Measurements from ENCODE around the gene LRRC47. TPM values are rescaled to one million over a fixed set of nuclear protein-coding genes. Genes with fewer than 3 reads are reported as not detected.

LRRC47 gene
- total and polyA plus RNA-seq, 12 donors = 16.9 to 58.3 (median 44.7) TPM

DNA sequence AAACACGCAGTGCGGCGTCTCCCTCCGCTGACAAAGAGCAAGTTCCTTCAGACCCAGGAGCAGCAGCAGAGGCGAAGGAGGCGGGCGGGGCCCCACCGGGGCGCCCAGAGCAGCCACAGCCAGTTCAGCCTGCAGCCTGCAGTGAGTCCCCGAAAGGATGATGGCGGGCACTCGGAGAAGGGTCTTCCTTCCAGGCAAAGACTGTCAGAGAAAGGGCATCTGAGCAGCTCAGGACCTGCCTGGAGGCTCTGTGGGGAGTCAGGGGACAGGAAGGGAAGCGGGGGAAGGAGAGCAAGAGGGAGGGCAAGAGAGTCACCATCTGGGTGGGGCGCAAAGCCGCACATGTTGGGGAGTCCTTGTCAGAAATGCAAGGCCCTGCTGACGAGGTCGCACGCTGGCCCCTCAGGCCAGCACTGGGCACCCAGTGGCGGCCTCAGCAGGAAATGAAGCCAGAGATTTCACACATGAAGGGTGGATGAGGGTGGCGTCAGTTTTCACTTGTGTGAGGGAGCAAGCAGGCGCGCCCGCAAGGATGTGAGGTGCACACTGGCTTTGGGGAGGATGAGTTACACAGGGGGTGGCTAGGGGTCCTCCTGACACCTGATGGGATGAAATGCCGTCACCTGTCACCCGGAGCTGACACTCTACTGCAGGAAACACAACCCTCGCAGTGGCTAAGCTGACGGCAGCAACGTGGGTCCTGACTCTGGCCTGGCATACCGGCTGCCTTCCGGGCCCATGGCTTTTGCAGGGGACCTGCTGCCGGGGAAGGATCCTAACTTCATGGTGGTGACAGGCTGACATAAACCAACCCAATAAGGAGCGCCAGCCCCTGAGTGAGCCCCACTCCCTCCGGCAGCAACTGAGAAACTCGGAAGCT lies 6.6 kb downstream of the LRRC47 start:
- H3K4me1 ChIP-seq (replicated peaks in 1 of 2) = peaks cover 23 to 26% of the 10 kb centered on the region in 2 donors
- no peak overlapping the region for H3K27ac ChIP-seq
- WGBS, 4 donors = 87 to 91% (median 90%) methylated on average over 20 to 34 of the region's 34 CpGs
- intact Hi-C loops (cut with DNase I) = loop anchor here in 1 of 2 donors (10.0 kb wide), 1 partner anchor 45 kb away; no protein-coding TSS in a partner anchor
- peaks cover 0 to 25% of the 10 kb centered on the region in 2 donors for H3K36me3 ChIP-seq (replicated peaks in 1 of 2)
- no peaks in the 10 kb centered on the region for H3K9me3 ChIP-seq (replicated peaks in 1 of 3)
- no peaks in the 10 kb centered on the region for H3K27me3 ChIP-seq
- no peak for TF ChIP-seq POLR2A (IDR thresholded peaks at IDR 0.05)
- TF ChIP-seq, protein P1, sequence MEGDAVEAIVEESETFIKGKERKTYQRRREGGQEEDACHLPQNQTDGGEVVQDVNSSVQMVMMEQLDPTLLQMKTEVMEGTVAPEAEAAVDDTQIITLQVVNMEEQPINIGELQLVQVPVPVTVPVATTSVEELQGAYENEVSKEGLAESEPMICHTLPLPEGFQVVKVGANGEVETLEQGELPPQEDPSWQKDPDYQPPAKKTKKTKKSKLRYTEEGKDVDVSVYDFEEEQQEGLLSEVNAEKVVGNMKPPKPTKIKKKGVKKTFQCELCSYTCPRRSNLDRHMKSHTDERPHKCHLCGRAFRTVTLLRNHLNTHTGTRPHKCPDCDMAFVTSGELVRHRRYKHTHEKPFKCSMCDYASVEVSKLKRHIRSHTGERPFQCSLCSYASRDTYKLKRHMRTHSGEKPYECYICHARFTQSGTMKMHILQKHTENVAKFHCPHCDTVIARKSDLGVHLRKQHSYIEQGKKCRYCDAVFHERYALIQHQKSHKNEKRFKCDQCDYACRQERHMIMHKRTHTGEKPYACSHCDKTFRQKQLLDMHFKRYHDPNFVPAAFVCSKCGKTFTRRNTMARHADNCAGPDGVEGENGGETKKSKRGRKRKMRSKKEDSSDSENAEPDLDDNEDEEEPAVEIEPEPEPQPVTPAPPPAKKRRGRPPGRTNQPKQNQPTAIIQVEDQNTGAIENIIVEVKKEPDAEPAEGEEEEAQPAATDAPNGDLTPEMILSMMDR (IDR thresholded peaks at IDR 0.05) = no peak
- no peak overlapping the region for H3K4me3 ChIP-seq
- DNase-seq = no peak

DNA sequence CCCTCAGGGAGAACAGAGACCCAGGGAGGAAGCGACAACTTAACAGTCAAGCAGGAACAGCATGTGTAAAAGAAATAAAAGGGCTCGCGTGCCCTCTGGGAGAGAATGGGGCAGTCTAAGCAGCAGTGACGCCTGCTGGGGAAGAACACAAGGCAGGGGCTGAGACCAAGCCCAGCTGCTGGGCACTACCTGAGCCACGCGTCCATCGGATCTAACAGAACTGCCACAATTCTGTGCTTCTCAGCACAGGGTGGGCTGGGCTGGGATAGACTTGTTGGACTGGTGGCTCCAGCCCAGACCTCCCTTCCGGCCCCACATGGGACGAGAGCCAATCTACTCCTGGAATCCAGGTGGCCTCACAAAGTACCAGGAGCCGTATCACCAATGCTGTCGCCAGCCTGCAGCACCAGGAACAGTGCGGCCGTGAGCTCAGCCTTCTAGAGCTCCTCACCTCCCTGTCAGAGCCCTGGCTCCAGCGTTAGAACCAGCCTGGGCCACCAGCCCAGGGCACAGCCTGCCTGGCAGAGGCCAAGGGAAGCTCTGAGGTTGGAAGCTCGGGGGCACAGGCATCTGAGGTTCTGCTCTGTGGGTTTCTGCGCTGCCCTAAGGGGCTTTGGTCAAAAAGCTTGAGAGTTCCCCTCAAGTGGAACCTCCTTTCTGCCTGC lies 7.4 kb downstream of the LRRC47 start:
- peaks cover 0 to 32% of the 10 kb centered on the region in 2 donors for H3K36me3 ChIP-seq (replicated peaks in 1 of 2)
- no peak for TF ChIP-seq POLR2A (IDR thresholded peaks at IDR 0.05)
- TF ChIP-seq, protein P1 (IDR thresholded peaks at IDR 0.05) = no peak

DNA sequence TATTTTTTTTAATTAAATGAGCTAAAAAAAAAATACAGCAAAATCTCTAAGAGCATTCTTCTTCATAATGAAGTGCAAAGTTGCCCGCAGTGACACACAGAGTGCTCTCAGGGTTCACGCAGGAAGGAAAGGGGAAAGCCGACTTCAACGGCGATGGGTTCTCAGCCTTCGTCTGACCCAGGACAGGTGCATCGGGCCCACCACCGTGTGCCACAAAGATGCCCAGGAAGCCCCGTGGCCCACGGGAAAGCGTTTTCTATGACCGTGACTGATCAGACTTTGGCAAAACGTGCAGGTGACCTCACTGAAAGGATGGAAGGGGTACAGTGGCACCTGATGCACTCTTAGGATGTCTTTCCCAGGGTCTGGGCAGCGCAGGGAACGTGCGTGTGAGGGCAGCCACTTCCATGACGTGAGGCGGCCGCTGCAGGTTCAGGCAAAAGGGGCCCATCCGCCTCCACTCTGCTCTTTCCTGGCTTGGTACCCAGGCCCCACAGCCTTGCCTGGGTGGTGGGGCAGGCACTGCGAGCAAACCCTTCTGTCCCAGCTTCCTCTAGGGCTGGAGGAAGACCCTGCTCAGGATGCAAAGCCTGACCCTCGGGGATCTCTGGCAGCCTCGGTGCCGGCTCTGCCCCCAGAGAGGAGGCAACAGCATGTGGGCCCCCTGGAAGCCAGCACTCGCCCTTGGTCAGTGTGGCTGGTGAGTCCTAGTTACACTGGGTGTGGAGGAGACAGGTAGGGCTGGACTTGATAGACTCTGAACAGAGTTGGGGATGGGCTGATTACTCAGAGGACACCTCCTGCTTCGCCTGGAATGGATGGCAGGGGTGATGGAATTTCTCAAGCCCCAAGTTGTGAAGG lies 8.3 kb downstream of the LRRC47 start:
- Histone ChIP-seq H3K4me3 (no peak overlapping the region), H3K9me3 (replicated peaks in 1 of 3) (no peaks in the 10 kb centered on the region), H3K36me3 (replicated peaks in 1 of 2) (peaks cover 0 to 40% of the 10 kb centered on the region in 2 donors), H3K27me3 (no peaks in the 10 kb centered on the region), H3K27ac (no peak overlapping the region), H3K4me1 (replicated peaks in 1 of 2) (peaks cover 8 to 10% of the 10 kb centered on the region in 2 donors)
- intact Hi-C loops (cut with DNase I) = no loop called here
- DNase-seq = no peak
- 87 to 93% (median 90%) methylated on average over 14 to 26 of the region's 26 CpGs for WGBS, 4 donors
- no peak for TF ChIP-seq POLR2A (IDR thresholded peaks at IDR 0.05)
- TF ChIP-seq, protein P1 (IDR thresholded peaks at IDR 0.05) = no peak

More for the DNA sequence above, 7.4 kb downstream of the LRRC47 start:
- H3K27ac ChIP-seq = no peak overlapping the region
- intact Hi-C loops (cut with DNase I) = no loop called here
- no peaks in the 10 kb centered on the region for H3K9me3 ChIP-seq (replicated peaks in 1 of 3)
- no peak for DNase-seq
- H3K27me3 ChIP-seq = no peaks in the 10 kb centered on the region
- H3K4me1 ChIP-seq (replicated peaks in 1 of 2) = peaks cover 15 to 19% of the 10 kb centered on the region in 2 donors
- no peak overlapping the region for H3K4me3 ChIP-seq
- 86 to 97% (median 90%) methylated on average over 6 to 16 of the region's 16 CpGs for WGBS, 4 donors
